ENCODE data around the gene PPY.
"Not testable (repeated sequence)": the region's sequence is repeated elsewhere in the genome, so short reads cannot be mapped to it uniquely, and the experiment has no call there.

The PPY gene

DNA sequence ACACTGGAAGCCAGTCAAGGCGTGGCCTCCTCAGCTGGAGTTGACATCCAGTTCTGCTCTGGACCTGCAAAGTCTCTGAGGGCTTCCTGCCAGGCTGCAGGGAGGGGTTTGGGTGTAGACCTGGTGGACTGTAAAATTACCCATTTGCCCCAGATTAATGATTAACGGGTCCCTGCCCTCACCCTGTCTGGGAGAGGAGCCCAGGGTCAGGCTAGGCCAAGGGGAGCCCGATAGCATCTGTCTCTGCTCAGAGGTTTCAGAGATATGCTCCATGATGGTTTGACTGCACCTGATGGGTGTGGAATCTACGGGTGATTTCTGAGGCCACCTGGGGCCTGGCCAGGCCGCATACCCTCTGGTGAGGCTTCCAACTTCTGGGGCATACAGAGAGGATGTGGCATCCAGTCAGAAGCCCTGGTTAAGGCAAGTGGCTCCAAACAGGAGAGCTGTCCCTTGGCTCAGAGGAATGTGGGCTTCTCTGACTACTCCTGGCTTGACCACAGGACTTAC is 11.2 kb downstream of the PPY start:
- DNase-seq (ENCODE audit: low spot score) = no peak

DNA sequence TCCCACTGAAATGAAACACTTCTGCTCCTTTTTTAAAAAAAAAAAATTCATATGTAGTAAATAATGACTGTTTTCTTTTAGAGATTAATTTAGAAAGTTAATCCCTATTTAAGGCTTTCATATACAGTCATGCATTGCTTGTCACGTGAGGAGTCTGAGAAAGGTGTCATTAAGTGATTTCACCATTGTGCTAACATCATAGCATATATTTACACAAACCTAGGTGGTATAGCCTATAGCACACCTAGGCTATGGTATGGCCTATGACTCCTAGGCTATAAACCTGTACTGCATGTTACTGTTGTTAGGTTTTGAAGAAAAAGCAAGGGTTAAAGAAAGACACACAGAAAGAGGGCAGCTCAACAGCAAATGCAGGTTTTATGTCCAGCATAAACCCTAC is 13.7 kb downstream of the PPY start:
- DNase-seq (ENCODE audit: low spot score) = no peak

DNA sequence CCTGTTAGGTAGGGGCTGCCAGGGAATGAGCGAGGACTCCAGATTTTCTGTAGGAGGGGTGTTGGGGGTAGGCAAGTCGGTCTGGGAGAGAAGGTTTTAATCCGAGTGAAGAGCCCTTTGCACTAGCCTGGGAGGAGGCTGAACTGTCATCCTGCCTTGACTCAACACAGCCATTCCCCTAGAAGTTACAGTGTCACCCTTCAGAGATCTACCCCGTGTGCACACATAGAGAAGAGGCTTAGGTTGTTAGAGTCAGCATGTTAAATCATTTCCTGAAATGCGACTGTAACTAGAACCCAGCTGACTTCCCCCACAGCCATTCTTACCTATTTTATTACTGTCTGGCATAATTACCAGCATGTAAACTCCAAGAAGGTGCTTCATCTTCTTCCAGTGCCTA is 14.3 kb downstream of the PPY start:
- not testable (repeated sequence) for DNase-seq (ENCODE audit: low spot score)

DNA sequence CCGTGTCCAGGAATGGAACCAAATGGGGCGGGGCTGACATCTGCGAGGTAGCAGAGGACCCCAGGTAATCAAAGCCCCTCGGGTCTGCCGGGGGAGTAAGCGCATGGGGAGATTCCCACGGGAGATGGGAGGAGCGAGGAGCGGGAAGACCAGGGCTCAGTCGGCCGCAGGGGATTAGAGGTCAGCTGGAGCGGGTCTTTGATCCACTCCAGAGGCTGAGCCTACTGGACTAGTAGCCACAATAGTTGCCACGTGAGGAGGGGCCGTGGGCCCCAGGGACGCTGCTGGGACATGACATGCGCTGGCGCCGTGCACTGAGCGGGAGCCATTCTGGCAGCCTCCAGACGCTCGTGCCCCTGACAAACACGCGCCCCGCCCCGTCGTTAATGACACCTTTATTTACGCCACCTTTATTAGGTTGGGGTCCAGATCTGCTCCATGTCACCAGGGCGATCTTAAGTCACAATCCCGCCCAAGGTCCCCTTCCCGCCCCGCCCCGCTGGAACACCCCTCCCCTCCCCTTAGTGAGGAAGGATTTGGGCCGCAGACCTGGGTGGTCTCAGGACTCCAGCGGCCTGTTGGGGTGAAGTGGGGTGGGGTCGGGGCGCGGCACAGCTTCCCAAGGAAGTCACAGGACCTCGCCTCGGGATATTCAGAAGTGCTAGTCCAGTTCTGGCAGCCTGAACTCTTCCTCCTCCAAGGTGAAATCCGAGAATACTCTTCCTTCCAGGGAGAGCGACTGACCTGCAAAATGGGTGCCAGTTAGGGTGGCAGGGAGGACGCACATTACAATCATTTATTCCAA is 15.0 kb downstream of the PPY start:
- no peak for DNase-seq (ENCODE audit: low spot score)

DNA sequence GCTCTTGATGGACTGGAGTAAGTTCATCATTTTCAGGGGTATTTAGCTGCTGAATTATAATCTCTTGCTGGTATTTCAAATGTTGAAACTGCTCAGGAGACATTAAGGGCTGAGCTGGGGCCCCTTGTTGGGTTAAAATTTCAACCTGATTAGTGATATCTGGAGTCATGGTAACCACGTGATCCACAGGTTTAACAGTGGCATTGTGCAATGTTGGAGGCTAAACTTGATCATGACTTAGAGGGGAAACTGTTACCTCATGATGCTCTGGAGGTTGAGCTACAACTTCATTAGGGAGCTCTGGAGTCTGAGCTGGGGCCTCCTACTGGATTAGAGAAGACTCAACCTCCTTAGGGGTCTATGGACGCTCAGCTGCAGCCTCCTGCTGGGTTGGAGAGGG is 17.7 kb downstream of the PPY start:
- no peak for DNase-seq (ENCODE audit: low spot score)

DNA sequence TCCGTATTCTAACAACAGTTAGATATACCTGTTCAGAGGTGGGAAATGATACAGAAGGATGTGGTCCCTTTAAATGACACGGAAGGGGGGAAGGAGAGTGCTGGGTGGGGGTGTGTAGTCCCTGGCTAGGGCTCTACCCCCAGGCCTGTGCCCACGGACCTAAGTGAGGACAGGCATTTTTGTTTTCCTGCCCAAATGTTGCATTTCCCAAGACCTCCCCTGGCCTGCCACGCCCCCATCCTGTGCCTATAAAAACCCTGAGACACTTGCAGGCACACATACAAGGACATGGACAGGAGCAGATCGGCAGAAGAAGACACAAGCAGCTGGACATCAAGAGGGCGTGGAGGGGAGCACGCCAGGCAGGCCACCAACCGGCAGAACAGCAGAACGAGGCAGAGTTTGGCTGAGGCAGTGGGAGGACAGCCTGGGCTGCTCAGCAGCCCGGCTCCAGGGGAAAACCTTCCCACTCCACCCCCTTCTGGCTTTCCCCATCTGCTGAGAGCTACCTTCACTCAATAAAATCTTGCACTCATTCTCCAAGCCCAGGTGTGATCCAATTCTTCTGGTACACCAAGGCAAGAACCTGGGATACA is 21.7 kb downstream of the PPY start:
- DNase-seq (ENCODE audit: low spot score) = no peak

DNA sequence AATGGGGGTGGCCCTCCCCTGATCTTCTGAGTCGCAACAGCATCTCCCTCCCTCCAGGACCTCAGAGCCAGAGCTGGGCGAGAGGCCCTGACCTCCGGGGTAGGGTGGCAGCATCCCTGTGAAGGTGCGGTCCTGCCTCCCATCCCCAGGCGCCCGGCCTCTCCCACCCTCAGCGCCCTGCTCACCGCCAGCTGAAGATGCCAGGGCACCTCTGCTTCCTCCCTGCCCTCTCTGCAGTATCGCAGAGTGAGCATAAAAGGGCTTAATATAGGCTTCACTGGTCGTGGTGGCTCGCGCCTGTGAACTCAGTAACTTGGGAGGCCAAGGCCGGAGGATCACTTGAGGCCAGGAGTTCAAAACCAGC is 24.3 kb downstream of the PPY start:
- no peak for DNase-seq (ENCODE audit: low spot score)

DNA sequence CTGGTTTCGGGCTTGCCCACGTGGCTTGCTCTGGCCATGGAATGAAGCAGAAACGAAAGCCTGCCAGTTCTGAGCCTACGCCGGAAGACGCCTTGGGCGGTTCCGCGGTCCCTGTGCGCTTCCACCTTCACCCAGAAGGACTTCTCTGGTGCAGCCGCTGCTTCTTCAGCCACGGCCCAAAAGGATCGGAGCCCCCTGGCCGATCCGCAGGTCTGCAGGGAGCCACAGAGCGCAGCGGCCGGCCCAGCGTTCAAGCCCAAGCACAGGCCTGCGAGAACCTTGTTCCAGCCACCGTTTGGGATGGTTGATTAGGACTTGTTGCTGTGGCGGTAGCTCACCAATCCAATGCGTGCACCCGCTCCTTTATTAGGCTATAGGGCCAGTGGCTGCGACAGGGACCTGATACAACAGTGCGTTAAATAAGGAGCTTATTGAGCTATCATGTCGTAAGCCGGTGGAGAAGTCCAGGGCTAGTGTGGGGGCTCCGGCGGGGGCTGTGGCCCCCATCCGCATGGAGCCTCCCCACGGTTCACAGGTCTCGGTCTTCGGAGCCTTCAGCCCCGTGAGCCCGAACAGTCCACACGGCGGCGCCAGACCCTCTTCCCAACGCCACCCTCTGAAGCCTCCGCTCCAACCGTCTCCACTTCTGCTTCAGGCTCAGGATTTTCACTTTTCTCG is 24.8 kb downstream of the PPY start:
- DNase-seq (ENCODE audit: low spot score) = no peak

DNA sequence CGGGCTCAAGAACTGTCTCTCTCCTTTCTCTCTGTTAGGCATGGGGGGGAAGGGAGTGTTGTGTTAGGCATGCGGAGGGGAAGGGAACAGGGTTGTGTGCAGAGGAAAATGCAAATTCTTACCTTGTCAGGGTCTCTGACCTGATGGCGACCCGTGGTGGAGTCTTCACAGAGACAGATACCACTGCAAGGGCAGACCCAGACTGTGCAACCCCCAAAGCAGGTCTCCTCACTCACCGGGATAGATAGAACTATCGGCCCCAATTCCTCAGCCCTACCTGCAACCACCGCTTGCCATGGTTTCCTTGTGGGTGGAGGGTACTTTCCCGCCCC is 25.3 kb downstream of the PPY start:
- DNase-seq (ENCODE audit: low spot score) = no peak

DNA sequence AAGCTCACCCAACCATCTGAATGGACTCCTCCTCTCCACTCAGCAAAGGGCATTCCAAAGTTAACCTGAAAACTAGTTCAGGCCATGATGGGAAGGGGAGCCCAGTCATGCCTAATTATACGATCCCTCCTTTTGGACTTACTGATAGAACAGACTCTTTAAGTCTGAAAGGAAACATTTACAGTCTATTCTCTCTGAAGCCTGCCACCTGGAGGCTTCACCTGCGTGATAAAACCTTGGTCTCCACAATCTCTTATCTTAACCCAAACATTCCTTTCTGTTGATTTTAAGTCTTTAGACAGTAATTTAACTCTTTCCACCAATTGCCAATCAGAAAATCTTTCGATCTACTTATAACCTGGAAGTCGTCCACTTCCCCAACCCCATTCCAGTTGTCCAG is 25.9 kb downstream of the PPY start:
- DNase-seq (ENCODE audit: low spot score) = no peak

DNA sequence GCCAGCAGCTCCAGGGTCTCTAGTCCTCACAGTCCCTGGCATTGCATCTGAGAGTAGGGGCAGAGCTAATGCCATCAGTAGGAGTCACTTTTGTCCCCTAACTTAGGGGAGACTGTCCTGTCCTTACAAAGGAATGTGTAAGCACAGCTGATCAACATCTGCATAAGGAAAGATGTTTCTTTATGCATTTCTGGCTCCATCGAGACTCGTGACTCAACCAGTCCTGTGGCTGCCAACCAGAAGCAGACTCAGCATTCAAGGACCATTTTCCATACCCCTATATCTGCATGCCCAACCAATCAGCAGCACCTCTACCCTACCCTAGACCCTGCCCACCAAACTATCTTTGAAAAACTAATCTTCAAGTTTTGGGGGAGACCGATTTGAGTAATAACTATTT is 26.7 kb downstream of the PPY start:
- DNase-seq (ENCODE audit: low spot score) = no peak

DNA sequence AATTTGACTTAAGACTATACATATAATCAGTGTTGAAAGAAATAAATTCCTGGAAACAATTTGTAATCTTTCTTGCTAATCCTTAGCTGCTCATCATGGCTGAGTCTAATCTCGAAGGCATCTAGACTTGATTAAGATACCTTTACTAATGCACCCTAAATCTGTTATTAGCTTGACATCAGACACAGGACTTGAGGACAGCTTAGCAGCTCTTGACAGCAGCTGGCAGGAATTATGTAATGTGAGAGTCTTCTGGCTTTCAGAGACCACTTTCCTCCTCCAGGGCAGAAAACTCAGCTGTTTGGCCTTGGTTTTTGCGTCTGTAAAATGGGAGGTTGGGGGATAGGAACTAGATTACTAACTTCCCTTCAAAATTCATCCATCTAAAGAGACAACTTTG is 27.8 kb downstream of the PPY start:
- DNase-seq (ENCODE audit: low spot score) = no peak

DNA sequence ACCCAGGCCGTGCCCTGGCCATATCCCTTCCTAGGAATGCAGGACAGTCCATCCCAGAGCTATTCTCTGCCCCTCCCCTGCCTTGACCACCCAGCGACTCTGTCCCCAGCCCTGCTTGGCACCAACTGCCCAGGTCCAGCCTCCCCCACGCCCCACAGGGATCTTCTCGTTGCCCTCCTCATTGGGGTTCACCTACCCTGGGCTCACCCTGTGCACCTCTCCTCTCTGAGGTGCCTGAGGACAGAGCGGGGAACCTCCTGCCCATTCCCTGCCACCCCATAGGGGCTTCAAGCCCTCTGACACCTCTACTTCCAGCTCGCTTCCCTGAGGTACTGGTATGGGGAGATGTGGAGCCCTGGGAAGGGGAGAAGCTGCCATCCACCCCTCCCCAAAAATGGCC is 28.7 kb downstream of the PPY start:
- DNase-seq (ENCODE audit: low spot score) = no peak

DNA sequence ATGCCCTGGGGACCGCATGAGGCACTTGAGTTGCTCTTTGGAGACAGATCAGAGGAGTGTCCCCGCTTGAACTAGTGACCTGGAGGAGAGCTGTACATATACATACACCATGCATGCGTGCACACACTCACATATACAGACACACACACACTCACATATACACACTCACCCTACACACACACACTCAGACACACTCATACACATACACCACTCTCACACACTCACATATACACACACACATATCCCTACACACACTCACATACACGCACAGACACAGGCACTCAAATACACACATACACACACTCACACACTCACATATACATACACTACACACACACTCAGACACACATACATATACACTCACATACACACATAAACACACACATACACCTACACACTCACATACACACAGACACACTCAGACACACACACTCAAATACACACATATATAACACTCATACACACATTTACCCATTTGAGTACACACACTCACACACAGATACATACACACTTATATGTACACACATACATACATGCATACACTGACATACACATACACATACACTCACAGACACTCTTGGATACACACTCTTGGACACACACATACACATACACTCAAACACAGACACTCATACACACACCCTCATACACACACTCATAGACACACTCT is 29.5 kb downstream of the PPY start:
- DNase-seq (ENCODE audit: low spot score) = no peak

DNA sequence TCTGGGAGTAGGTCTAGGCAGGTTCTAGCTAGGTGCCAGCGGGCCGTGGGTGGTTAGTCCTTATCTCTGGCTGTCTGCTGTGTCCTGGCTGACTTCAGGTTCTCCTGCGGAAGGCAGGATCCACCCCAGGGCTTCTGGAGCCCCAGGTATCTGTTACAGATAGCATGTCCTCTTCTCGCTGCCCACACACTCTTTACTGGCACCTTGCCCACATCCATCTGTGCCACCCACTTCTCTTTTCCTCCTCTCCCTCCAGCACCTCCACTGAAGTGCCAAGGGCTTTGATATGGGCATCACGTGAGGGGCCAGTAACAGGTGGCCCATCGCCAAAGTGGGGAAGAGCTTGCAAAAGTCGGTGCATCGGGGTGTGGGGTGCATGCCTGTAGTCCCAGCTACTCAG is 30.4 kb downstream of the PPY start:
- DNase-seq (ENCODE audit: low spot score) = no peak

DNA sequence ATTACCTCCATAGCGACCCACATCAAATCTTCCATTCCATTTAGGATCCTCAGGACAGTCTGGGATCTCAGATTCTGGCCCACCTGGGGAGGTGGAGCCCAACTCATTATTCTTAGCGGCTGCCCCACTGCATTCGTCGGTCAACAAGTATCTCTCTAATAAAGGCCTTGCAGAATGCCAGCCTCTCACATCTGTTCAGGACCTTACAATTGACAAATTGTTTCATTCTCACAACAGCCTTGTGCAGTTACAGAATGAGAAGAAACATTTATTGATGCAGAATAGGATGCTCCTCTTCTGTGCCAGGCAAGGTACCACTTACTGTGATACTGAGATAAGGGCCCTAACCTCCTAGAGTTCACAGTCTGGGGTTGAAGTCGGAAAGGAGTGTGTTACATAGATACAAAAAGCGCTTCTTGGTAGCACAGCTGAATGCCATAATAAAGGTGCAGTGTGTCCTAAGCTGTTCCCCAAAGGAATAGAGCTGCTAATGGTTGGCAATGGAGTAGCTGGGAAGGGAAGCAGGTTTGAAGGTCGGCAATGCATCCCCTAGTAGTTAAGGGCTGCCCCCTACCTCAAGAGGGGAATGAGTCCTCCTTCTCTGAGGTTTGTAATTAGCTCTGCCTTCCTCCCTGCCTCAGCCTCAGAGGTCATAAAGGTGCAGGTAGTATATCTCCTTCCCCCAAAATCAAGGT is 32.6 kb downstream of the PPY start:
- no peak for DNase-seq (ENCODE audit: low spot score)

DNA sequence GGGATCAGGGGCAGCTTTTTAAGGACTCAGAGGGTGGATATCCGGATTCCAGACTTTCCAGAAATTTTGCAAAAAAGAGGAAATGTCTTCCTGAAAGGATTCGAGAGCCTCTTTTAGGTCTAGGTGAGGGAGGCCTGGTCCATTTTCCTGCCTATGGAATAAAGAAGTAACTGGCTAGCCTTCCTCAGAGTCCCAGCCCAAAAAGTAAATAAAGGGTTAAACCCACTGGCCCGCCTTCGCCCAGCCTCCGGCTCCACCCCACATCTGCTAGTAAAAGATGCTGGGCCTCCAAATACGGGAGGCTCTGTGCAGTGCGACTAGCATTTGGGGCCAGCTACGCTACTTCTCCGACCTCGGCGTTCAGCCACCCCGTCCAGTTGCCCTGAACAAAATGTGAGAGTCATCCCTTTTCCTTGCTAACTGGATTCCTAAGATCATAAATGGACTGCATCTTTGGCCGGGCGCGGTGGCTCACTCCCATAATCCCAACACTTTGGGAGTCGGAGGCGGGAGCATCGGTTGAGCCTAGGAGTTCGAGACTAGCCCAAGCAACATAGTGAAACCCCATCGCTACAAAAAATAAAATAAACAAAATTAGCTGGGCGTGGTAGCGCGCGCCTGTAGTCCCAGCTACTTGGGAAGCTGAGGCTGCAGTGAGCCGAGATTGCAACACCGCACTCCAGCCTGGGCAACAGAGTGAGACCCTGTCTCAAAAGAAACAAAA is 34.1 kb downstream of the PPY start:
- no peak for DNase-seq (ENCODE audit: low spot score)

DNA sequence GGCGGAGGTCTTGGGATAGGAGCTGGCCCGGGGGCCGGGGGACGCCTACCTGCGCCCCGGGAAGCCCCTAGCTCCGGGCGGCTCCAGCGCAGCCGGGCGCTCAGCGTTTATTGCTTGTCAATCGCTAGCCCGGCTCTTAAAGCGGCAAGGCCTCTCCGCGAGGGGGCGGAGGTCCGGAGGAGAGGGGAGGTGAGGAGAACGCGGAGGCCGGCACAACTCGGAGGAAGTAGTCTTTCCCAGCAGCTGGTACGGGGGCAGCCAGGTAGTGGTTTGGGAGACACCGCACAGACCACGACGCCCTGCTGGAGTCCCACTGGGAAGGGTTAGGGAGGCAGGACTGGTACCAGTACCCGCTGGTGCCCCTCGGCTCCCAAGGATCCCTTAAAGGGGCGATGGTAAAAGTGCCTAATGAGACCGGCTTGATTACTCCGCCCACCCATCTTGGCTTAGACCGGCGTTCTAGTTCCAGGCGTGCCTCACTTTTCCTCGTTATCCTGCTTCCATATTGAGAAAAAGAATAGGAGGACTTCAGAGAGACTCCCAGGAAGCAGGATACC is 34.8 kb downstream of the PPY start, which contains the start of gene MPP2:
MPP2 (minus strand) TSS at position 112 of the 557 bp plus-strand sequence. CDS start 3,076 bp downstream, outside the sequence.
- no peak for DNase-seq (ENCODE audit: low spot score)

DNA sequence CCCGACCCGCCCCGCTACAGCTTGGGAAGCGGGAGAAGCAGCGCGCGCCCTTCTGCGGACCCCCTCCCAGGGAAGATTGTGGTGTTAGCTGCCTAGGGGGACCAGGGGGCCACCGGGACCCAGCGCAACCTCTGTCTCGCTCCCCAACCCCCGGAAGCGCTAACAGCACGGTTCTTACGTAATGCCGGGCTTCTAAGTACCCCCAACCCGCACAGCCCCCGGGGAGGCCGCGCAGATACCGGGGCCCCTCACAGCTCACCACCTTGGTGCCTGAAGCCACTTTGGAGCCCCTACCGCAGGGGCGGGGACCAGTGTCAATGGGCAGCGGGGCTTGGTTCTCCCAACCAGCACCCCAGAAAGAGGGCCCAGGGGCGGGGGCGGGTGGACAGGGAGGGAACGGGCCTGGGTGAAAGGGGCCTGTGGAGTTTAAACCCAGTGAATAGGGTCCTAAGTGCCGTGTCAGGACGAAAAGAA is 35.3 kb downstream of the PPY start:
- no peak for DNase-seq (ENCODE audit: low spot score)

DNA sequence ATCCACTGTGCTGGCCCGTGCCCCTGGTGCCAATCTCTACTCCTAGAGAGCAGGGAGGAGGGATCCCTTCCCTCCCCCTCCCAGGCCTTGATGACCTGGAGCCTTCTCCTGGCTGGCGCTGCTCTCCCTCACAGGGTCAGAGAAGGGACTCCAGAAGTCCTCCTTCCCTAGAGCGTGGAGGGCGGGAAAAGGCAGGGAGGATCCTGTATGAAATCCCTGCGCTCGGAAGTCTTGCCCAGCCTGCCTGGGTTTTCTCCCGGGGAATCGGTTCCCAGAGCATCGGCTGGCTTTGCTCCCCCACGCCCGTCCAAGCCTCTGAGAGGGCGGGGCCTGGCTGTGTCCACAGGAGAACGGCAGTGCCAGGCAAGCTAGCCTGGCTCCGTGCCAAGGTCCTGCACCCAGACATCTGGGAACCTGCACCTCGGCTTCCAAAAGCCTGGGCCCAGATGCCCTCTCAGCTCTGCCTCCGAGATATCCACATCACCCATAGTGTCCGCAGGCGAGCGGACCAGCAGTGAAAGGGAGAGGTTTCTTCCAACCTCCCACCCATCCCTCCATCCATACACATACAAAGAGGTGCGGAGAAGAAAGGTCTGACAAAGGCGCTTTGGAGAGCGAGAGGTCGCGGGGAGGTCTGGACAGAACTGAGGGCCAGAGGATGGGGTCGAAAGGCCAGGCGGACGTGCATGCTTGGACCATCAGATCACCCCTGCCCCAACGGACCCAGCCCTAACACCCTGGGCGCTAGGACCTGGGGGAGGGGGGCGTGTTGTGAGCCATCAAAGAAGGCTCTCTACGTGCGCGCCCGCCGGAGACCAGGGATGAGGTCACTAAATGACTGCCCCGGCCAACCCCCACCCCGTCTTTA is 36.1 kb downstream of the PPY start:
- no peak for DNase-seq (ENCODE audit: low spot score)
